Measurements from ENCODE around the gene TBC1D22B.

TBC1D22B gene

DNA sequence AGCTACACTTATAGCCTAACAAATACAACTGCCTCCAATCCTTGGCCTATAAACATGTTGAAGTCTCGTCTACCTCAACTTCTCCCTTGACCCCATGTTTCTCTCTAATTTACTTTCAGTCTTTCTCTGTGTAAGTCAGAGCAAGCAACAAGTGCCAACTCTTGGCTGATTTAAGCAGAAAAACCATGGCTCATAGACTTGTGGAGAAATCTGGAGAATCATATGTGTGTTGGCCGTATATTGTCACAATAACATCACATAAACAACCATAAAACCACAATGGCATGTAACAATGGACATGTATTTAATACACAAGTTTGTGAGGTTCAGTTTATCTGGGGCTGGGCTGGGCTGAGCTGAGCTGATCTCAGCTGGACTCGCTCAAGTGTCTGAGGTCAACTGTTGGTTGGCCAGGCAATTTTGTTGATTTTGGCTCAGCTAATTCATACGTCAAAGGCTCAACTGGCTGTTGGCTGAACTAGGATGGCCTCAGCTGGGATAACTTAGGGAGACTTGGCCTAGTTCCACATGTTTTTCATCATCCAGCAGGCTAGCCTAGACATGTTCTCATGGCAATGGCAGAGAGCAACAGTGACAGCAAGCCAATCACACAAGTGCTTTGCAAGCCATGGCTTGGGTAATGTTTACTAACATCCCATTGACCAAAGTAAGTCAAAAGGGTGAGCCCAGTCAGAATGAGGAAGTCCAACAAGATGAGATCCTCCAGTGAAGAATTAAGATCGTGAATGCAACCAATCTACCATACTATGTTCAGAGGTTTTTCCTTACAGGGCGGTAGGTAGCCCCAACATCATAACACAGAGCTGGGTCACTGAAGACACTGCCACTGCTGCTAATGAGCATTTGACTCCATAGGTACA lies 12.9 kb upstream of the TBC1D22B start:
- Mint-ChIP-seq H3K27me3 (ENCODE audit: low read depth) (no peaks in the 10 kb centered on the region), H3K9me3 (no peaks in the 10 kb centered on the region), H3K27ac (no peak overlapping the region), H3K36me3 (ENCODE audit: low read depth) (no peaks in the 10 kb centered on the region), H3K4me3 (no peak overlapping the region), H3K4me1 (ENCODE audit: low read depth) (peaks cover 12% of the 10 kb centered on the region)
- no peak for DNase-seq (ENCODE audit: low spot score)

GRCh38 chr6:37251211-37251780 lies 6.3 kb upstream of the TBC1D22B start:
- no peak for DNase-seq (ENCODE audit: low spot score)
- Mint-ChIP-seq H3K4me3 (no peak overlapping the region), H3K27me3 (ENCODE audit: low read depth) (no peaks in the 10 kb centered on the region), H3K9me3 (no peaks in the 10 kb centered on the region), H3K27ac (no peak overlapping the region), H3K36me3 (ENCODE audit: low read depth) (no peaks in the 10 kb centered on the region), H3K4me1 (ENCODE audit: low read depth) (peaks cover 1% of the 10 kb centered on the region)

- no peak overlapping the region for H3K4me3 Mint-ChIP-seq
- no peak overlapping the region for H3K27ac Mint-ChIP-seq
- H3K36me3 Mint-ChIP-seq (ENCODE audit: low read depth): peaks cover 1% of the 10 kb centered on the region
- peaks cover 13% of the 10 kb centered on the region for H3K4me1 Mint-ChIP-seq (ENCODE audit: low read depth)
- no peak for DNase-seq (ENCODE audit: low spot score)
- H3K9me3 Mint-ChIP-seq: no peaks in the 10 kb centered on the region
- H3K27me3 Mint-ChIP-seq (ENCODE audit: low read depth): no peaks in the 10 kb centered on the region
These were observed 4.0 kb upstream of the TBC1D22B start for GRCh38 chr6:37253486-37254007.

DNA sequence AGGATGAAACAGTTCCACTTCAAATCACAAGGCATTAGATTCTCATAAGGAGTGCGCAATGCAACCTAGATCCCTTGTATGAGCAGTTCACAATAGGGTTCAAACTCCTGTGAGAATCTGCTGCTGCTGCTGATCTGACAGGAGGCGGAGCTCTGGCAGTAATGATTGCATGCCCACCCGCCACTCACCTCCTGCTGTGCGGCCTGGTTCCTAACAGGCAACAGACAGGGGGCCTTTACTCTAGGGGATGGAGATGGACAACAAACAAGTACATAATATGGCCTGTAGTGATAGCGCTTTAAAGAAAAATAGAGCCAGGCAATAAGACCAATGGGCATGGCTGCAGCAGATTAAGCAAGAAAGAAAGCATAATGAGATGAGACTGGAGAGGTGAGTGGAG lies 2.7 kb upstream of the TBC1D22B start:
- no peaks in the 10 kb centered on the region for H3K9me3 Mint-ChIP-seq
- peaks cover 23% of the 10 kb centered on the region for H3K4me1 Mint-ChIP-seq (ENCODE audit: low read depth)
- no peak overlapping the region for H3K4me3 Mint-ChIP-seq
- H3K27ac Mint-ChIP-seq: no peak overlapping the region
- peaks cover 2% of the 10 kb centered on the region for H3K36me3 Mint-ChIP-seq (ENCODE audit: low read depth)
- H3K27me3 Mint-ChIP-seq (ENCODE audit: low read depth): no peaks in the 10 kb centered on the region
- DNase-seq (ENCODE audit: low spot score): no peak

- DNase-seq (ENCODE audit: low spot score): no peak
- H3K4me1 Mint-ChIP-seq (ENCODE audit: low read depth): peaks cover 36% of the 10 kb centered on the region
These were observed 766 bp upstream of the TBC1D22B start for GRCh38 chr6:37256692-37257319.

GRCh38 chr6:37257320-37257633 lies 295 bp upstream of the TBC1D22B start:
- peak overlapping the region; percentile 96 for H3K4me3 Mint-ChIP-seq
- peaks cover 36% of the 10 kb centered on the region for H3K4me1 Mint-ChIP-seq (ENCODE audit: low read depth)
- peak overlapping the region; percentile 95 for H3K27ac Mint-ChIP-seq
- H3K27me3 Mint-ChIP-seq (ENCODE audit: low read depth): no peaks in the 10 kb centered on the region
- H3K36me3 Mint-ChIP-seq (ENCODE audit: low read depth): peaks cover 10% of the 10 kb centered on the region
- DNase-seq (ENCODE audit: low spot score): no peak
- no peaks in the 10 kb centered on the region for H3K9me3 Mint-ChIP-seq

More at GRCh38 chr6:37256692-37257319, 766 bp upstream of the TBC1D22B start:
- H3K4me3 Mint-ChIP-seq: peak overlapping the region; percentile 96
- H3K36me3 Mint-ChIP-seq (ENCODE audit: low read depth): peaks cover 10% of the 10 kb centered on the region
- no peaks in the 10 kb centered on the region for H3K27me3 Mint-ChIP-seq (ENCODE audit: low read depth)
- H3K27ac Mint-ChIP-seq: no peak overlapping the region
- no peaks in the 10 kb centered on the region for H3K9me3 Mint-ChIP-seq

GRCh38 chr6:37258405-37259105 lies 983 bp downstream of the TBC1D22B start:
- DNase-seq (ENCODE audit: low spot score): no peak
- Mint-ChIP-seq H3K27ac (peak overlapping the region; percentile 95), H3K36me3 (ENCODE audit: low read depth) (peaks cover 20% of the 10 kb centered on the region), H3K9me3 (no peaks in the 10 kb centered on the region), H3K4me1 (ENCODE audit: low read depth) (peaks cover 49% of the 10 kb centered on the region), H3K4me3 (peak overlapping the region; percentile 96), H3K27me3 (ENCODE audit: low read depth) (no peaks in the 10 kb centered on the region)

- peaks cover 52% of the 10 kb centered on the region for H3K4me1 Mint-ChIP-seq (ENCODE audit: low read depth)
- H3K27me3 Mint-ChIP-seq (ENCODE audit: low read depth): no peaks in the 10 kb centered on the region
- H3K4me3 Mint-ChIP-seq: peak overlapping the region; percentile 96
- H3K27ac Mint-ChIP-seq: peak overlapping the region; percentile 95
- H3K36me3 Mint-ChIP-seq (ENCODE audit: low read depth): peaks cover 22% of the 10 kb centered on the region
- no peak for DNase-seq (ENCODE audit: low spot score)
- H3K9me3 Mint-ChIP-seq: no peaks in the 10 kb centered on the region
These were observed 1.6 kb downstream of the TBC1D22B start for GRCh38 chr6:37259191-37259590.

GRCh38 chr6:37260040-37260439 lies 2.5 kb downstream of the TBC1D22B start:
- no peaks in the 10 kb centered on the region for H3K27me3 Mint-ChIP-seq (ENCODE audit: low read depth)
- peaks cover 57% of the 10 kb centered on the region for H3K4me1 Mint-ChIP-seq (ENCODE audit: low read depth)
- peaks cover 24% of the 10 kb centered on the region for H3K36me3 Mint-ChIP-seq (ENCODE audit: low read depth)
- H3K4me3 Mint-ChIP-seq: peak overlapping the region; percentile 96
- peak overlapping the region; percentile 95 for H3K27ac Mint-ChIP-seq
- DNase-seq (ENCODE audit: low spot score): no peak
- H3K9me3 Mint-ChIP-seq: no peaks in the 10 kb centered on the region

DNA sequence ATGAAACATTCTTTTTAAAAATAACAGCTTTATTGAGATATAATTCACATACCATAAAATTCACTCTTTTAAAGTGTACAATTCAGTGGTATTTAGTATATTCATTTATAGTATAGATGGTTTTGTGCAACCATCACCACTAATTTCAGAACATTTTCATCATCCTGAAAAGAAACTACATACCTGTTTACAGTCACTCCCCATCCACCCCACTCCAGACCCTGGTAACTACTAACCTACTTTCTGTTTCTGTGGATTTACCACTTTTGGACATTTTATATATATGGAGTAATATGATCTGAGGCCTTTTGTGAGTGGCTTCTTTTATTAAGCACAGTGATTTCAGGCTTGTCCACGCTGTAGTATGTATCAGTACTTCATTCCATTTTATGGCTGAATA lies 2.9 kb downstream of the TBC1D22B start:
- no peaks in the 10 kb centered on the region for H3K27me3 Mint-ChIP-seq (ENCODE audit: low read depth)
- peak overlapping the region; percentile 56 for H3K4me3 Mint-ChIP-seq
- peak; percentile 16 for DNase-seq (ENCODE audit: low spot score)
- peaks cover 24% of the 10 kb centered on the region for H3K36me3 Mint-ChIP-seq (ENCODE audit: low read depth)
- H3K9me3 Mint-ChIP-seq: no peaks in the 10 kb centered on the region
- H3K4me1 Mint-ChIP-seq (ENCODE audit: low read depth): peaks cover 60% of the 10 kb centered on the region
- H3K27ac Mint-ChIP-seq: peak overlapping the region; percentile 80

GRCh38 chr6:37261198-37261597 lies 3.6 kb downstream of the TBC1D22B start:
- Mint-ChIP-seq H3K36me3 (ENCODE audit: low read depth) (peaks cover 28% of the 10 kb centered on the region), H3K4me1 (ENCODE audit: low read depth) (peaks cover 65% of the 10 kb centered on the region), H3K27me3 (ENCODE audit: low read depth) (no peaks in the 10 kb centered on the region), H3K9me3 (no peaks in the 10 kb centered on the region), H3K27ac (peak overlapping the region; percentile 80), H3K4me3 (no peak overlapping the region)
- DNase-seq (ENCODE audit: low spot score): no peak

DNA sequence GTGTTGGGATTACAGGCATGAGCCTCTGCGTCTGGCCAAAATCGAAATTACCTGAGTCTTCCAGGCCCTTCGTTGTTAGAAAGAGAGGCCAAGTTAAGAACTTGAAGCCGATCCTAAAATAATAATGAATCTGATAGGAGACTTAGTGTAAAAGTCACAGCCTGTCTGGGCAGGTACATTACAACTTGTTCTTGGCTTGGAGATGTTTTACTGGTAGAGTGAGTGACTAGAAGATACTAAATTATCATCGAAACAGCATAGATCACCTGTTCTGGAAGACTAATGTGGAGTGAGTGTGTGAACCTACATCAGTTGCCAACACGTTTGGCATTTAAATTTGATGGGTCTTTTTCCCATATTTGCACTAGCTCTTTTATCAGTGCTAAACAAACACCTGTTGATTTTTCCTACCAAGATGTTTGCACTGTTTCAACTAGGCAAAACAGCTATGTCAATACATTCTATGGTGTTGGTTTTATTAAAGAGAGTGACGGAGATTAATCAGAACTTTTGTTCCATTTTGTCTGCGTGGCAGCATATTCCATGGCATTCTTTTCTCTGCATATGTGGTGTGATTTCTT lies 5.0 kb downstream of the TBC1D22B start:
- Mint-ChIP-seq H3K27me3 (ENCODE audit: low read depth) (no peaks in the 10 kb centered on the region), H3K27ac (no peak overlapping the region), H3K4me1 (ENCODE audit: low read depth) (peaks cover 55% of the 10 kb centered on the region), H3K4me3 (no peak overlapping the region), H3K9me3 (no peaks in the 10 kb centered on the region), H3K36me3 (ENCODE audit: low read depth) (peaks cover 28% of the 10 kb centered on the region)
- no peak for DNase-seq (ENCODE audit: low spot score)

GRCh38 chr6:37265001-37265400 lies 7.4 kb downstream of the TBC1D22B start:
- Mint-ChIP-seq H3K36me3 (ENCODE audit: low read depth) (peaks cover 38% of the 10 kb centered on the region), H3K27ac (no peak overlapping the region), H3K9me3 (no peaks in the 10 kb centered on the region), H3K4me3 (no peak overlapping the region), H3K4me1 (ENCODE audit: low read depth) (peaks cover 46% of the 10 kb centered on the region), H3K27me3 (ENCODE audit: low read depth) (no peaks in the 10 kb centered on the region)
- DNase-seq (ENCODE audit: low spot score): no peak
